CD4-positive, CD25-positive, alpha-beta regulatory T cell (primary cell): ENCODE measurements around the gene DNAJC18. TPM values are rescaled to one million over a fixed set of nuclear protein-coding genes. Genes with fewer than 3 reads are reported as not detected.
"Not testable (repeated sequence)": the region's sequence is repeated elsewhere in the genome, so short reads cannot be mapped to it uniquely, and the experiment has no call there.

Source experiments
- ATAC-seq, 2 donors: fragments of 150-1000 bp; cut with Tn5 transposase; one replicate each; pipeline ENCODE4 v1.10.0; 2021; ENCODE audit warnings: low read depth in 2 of 2, moderate number of reproducible peaks in 2 of 2, moderate library complexity in 1 of 2
- DNase-seq, 3 donors: peaks; one replicate each; pipeline versions ENCODE4 v3.0.0 to v3.0.0-alpha.2; 2012 to 2022; ENCODE audit warnings: mixed read lengths in 1 of 3
- H3K27ac ChIP-seq: one replicate; pipeline ENCODE4 v1.7.0; 2013; ENCODE audit warnings: mild to moderate bottlenecking, low read length; ENCODE audit not compliant: insufficient read depth, poor library complexity, severe bottlenecking
- H3K27me3 ChIP-seq: one replicate; pipeline ENCODE4 v1.7.0; 2013; ENCODE audit warnings: low read length; ENCODE audit not compliant: control insufficient read depth, insufficient read depth
- H3K36me3 ChIP-seq: one replicate; pipeline ENCODE4 v1.7.0; 2013; ENCODE audit warnings: mild to moderate bottlenecking, low read length, moderate library complexity; ENCODE audit not compliant: control insufficient read depth, insufficient read depth
- H3K4me1 ChIP-seq: 2 replicates; pipeline ENCODE4 v1.7.0; 2013; ENCODE audit warnings: mild to moderate bottlenecking, low read length; ENCODE audit not compliant: insufficient read depth, control insufficient read depth, poor library complexity, severe bottlenecking
- H3K4me3 ChIP-seq: one replicate; pipeline ENCODE4 v1.7.0; 2013; ENCODE audit warnings: low read depth, mild to moderate bottlenecking, low read length, moderate library complexity
- H3K9me3 ChIP-seq, 2 experiments: 1 replicate in 1 of 2; 2 replicates in 1 of 2; pipeline ENCODE4 v1.7.0; 2013; ENCODE audit warnings: low read length in 2 of 2, mild to moderate bottlenecking in 1 of 2, moderate library complexity in 1 of 2; ENCODE audit not compliant: control insufficient read depth in 2 of 2
- H3K27ac Mint-ChIP-seq, 3 donors: one replicate each; pipeline ENCODE4 v1.8.0; 2020 to 2022; ENCODE audit warnings: mild to moderate bottlenecking in 3 of 3, mixed read lengths in 3 of 3, moderate library complexity in 2 of 3
- H3K27me3 Mint-ChIP-seq: one replicate; pipeline ENCODE4 v1.8.0; 2022; ENCODE audit warnings: mild to moderate bottlenecking, mixed read lengths
- H3K36me3 Mint-ChIP-seq: one replicate; pipeline ENCODE4 v1.8.0; 2020; ENCODE audit warnings: mixed read lengths
- H3K4me1 Mint-ChIP-seq, 4 donors: one replicate each; pipeline ENCODE4 v1.8.0; 2020 to 2022; ENCODE audit warnings: mixed read lengths in 4 of 4, mild to moderate bottlenecking in 1 of 4
- H3K4me3 Mint-ChIP-seq, 4 donors: one replicate each; pipeline ENCODE4 v1.8.0; 2020 to 2022; ENCODE audit warnings: mild to moderate bottlenecking in 4 of 4, mixed read lengths in 4 of 4, moderate library complexity in 3 of 4
- H3K9me3 Mint-ChIP-seq, 7 donors: one replicate each; pipeline ENCODE4 v1.8.0; 2020 to 2022; ENCODE audit warnings: mixed read lengths in 7 of 7, mild to moderate bottlenecking in 3 of 7, moderate library complexity in 2 of 7
- polyA plus RNA-seq, 4 donors: library from polyadenylated mRNA; unstranded; fragments of 300-500 nt; fragmentation: Illumina TruSeq; gene quantifications; one replicate each; pipeline ENCODE4 v1.2.3, GENCODE V29; 2021
- total RNA-seq: library from RNA; stranded (reverse); gene quantifications from one replicate; pipeline ENCODE4 v1.2.3, GENCODE V29; 2022

DNAJC18 gene
- total and polyA plus RNA-seq, 5 donors from 2014 or later: 4.0 to 9.0 (median 5.6) TPM

DNA sequence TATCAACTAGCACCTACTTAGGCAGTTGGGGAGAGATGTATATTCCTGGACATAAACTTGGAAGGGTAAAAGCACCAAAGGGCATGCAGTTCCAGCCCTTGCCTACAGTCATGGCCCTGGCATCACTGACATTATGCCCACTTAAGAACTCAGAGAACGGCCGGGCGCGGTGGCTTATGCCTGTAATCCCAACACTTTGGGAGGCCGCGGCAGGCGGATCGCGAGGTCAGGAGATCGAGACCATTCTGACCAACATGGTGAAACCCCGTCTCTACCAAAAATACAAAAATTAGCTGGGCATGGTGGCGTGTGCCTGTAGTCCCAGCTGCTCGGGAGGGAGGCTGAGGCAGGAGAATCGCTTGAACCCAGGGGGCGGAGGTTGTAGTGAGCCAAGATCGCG is 1.1 kb upstream of the DNAJC18 start:
- H3K4me3 Mint-ChIP-seq: peak overlapping the region in 2 of 4 donors; percentile 2 to 90
- not testable (repeated sequence) for ATAC-seq, DNase-seq, H3K9me3 Mint-ChIP-seq, H3K36me3 ChIP-seq, H3K27me3 Mint-ChIP-seq, H3K4me3 ChIP-seq, H3K27ac ChIP-seq, H3K36me3 Mint-ChIP-seq, H3K27me3 ChIP-seq, H3K9me3 ChIP-seq
- H3K27ac Mint-ChIP-seq: peak overlapping the region in 2 of 3 donors; percentile 99 to 100
- peaks cover 47% of the 10 kb centered on the region for H3K4me1 ChIP-seq
- peaks cover 25 to 54% (median 38%) of the 10 kb centered on the region in 4 donors for H3K4me1 Mint-ChIP-seq

DNA sequence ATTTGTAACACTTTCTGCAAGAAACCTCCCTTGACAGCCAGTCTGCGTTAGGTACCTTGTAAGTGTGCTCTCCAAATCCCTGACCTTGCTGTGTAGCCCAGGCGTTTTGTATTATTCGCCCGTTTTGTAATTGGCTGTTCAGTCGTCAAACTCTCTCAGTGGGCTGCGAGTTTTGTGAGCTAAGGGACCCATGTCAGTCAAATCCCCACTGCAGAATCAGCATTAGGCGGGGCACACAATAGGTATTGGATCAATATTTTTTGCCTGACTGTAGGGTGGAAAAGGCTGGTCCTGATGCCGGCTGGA is 665 bp downstream of the DNAJC18 start:
- no peak for ATAC-seq
- H3K4me1 Mint-ChIP-seq: peaks cover 24 to 41% (median 33%) of the 10 kb centered on the region in 4 donors

DNA sequence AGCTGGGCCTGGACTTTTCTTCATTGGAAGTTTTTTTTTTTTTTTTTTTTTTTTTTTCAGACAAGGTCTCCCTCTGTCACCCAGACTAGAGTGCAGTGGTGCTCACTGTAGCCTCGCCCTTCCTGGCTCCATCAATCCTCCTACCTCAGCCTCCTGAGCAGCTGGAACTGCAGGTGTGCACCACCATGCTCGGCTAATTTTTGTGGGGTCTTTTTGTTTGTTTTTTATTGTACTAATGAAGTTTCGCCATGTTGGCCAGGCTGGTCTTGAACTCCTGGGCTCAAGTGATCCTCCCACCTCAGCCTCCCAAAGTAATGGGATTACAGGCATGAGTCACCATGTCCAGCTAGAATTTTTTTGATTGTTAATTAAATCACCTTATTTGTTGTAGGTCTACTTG is 3.6 kb downstream of the DNAJC18 start:
- Mint-ChIP-seq H3K4me3 (no peak overlapping the region), H3K9me3 (no peaks in the 10 kb centered on the region), H3K36me3 (peaks cover 7% of the 10 kb centered on the region), H3K27me3 (no peaks in the 10 kb centered on the region), H3K4me1 (peaks cover 23 to 35% (median 31%) of the 10 kb centered on the region in 4 donors), H3K27ac (no peak overlapping the region)
- no peaks in the 10 kb centered on the region for H3K36me3 ChIP-seq
- no peaks in the 10 kb centered on the region for H3K9me3 ChIP-seq
- no peaks in the 10 kb centered on the region for H3K27me3 ChIP-seq
- ATAC-seq (no peak), DNase-seq (no peak)
- no peak overlapping the region for H3K4me3 ChIP-seq
- H3K27ac ChIP-seq: no peak overlapping the region
- peaks cover 34% of the 10 kb centered on the region for H3K4me1 ChIP-seq

More for the DNA sequence above, 665 bp downstream of the DNAJC18 start:
- no peaks in the 10 kb centered on the region for H3K27me3 Mint-ChIP-seq
- Histone ChIP-seq H3K27ac (peak overlapping the region; percentile 99), H3K4me1 (peaks cover 39% of the 10 kb centered on the region), H3K9me3 (no peaks in the 10 kb centered on the region), H3K36me3 (no peaks in the 10 kb centered on the region), H3K27me3 (no peaks in the 10 kb centered on the region), H3K4me3 (peak overlapping the region; percentile 61)
- no peak for DNase-seq
- H3K27ac Mint-ChIP-seq: peak overlapping the region; percentile 86 to 100 (median 99)
- H3K36me3 Mint-ChIP-seq: peaks cover 7% of the 10 kb centered on the region
- H3K4me3 Mint-ChIP-seq: peak overlapping the region; percentile 90 to 99 (median 98)
- no peaks in the 10 kb centered on the region for H3K9me3 Mint-ChIP-seq

DNA sequence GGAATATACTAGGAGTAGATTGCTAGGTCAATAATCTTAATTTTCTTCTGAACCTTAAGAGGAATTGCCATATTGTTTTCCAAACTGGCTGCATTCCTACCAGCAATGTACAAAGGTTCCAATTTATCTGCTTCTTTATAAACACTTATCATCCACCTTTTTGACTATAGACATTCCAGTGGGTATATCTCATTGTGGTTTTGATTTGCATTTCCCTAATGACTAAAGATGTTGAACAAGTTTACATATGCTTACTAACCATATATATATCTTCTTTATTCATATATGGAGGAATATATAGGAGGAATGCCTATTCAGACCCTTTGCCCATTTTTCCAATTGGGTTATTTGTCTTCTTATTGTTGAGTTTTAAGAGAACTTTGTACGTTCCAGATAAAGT is 7.6 kb downstream of the DNAJC18 start:
- Histone ChIP-seq H3K9me3 (no peaks in the 10 kb centered on the region), H3K27me3 (no peaks in the 10 kb centered on the region), H3K27ac (no peak overlapping the region), H3K4me3 (no peak overlapping the region), H3K36me3 (peaks cover 6% of the 10 kb centered on the region), H3K4me1 (peaks cover 7% of the 10 kb centered on the region)
- no peak for ATAC-seq
- no peaks in the 10 kb centered on the region for H3K27me3 Mint-ChIP-seq
- peak overlapping the region in 1 of 3 donors; percentile 1 for H3K27ac Mint-ChIP-seq
- peaks cover 12 to 24% (median 14%) of the 10 kb centered on the region in 4 donors for H3K4me1 Mint-ChIP-seq
- H3K4me3 Mint-ChIP-seq: no peak overlapping the region
- DNase-seq: no peak
- no peaks in the 10 kb centered on the region for H3K36me3 Mint-ChIP-seq
- H3K9me3 Mint-ChIP-seq: no peaks in the 10 kb centered on the region

DNA sequence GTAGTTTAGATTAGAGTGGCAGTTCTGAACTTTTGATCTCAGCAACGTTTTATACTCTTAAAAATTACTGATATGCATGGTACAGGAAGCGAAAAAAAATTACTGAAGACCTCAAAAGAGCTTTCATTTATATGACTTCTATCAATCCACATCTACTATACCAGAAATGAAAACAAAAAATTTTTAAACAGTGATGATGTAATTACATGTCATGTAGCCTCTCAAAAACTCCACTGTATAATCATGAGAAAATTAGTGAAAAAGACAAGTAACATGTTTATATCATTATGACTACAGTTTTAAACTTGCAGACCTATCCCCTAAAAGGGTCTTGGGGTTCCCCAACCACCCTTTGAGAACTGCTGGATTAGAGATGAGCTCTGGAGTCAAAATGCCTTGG is 9.3 kb downstream of the DNAJC18 start:
- peaks cover 5% of the 10 kb centered on the region for H3K4me1 ChIP-seq
- DNase-seq: peak in 1 of 3 donors; percentile 32
- no peak overlapping the region for H3K4me3 ChIP-seq
- H3K4me3 Mint-ChIP-seq: no peak overlapping the region
- peaks cover 12 to 24% (median 14%) of the 10 kb centered on the region in 4 donors for H3K4me1 Mint-ChIP-seq
- no peaks in the 10 kb centered on the region for H3K27me3 ChIP-seq
- H3K36me3 Mint-ChIP-seq: no peaks in the 10 kb centered on the region
- H3K9me3 ChIP-seq: no peaks in the 10 kb centered on the region
- peak in 1 of 2 donors; percentile 60 for ATAC-seq
- H3K36me3 ChIP-seq: peaks cover 6% of the 10 kb centered on the region
- H3K27me3 Mint-ChIP-seq: no peaks in the 10 kb centered on the region
- H3K27ac ChIP-seq: peak overlapping the region; percentile 44
- no peaks in the 10 kb centered on the region for H3K9me3 Mint-ChIP-seq
- peak overlapping the region; percentile 38 to 74 (median 40) for H3K27ac Mint-ChIP-seq

DNA sequence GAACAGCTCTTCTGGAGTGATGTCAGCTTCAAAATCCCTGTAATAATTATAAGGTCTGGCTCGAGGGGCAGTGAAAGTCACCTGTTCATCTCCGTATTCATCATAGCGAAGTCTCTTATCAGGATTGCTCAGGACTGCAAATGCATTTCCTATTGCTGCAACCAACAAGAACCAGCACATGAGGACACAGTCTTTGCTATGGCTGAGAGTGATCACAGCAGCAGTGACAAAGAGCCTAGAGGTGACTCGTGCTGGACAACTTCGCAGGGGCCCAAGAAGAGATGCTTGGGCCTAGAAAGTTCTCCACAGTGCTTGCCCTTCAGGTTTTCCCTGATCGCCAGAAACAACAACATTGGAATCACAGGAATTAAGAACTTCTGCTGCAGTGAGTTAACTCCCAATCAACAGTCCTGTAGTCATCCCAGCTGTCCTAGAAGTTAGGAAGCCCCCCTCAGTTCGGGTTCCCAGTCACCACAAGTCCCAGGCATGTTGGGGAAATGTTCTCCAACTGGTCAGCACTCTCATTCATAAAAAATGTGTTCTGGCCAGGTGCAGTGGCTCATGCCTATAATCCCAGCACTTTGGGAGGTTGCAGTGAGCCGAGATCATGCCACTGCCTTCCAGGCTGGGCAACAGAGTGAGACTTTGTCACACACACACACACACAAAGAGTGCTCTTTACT is 13.0 kb downstream of the DNAJC18 start:
- Mint-ChIP-seq H3K4me1 (peaks cover 18 to 36% (median 21%) of the 10 kb centered on the region in 4 donors), H3K4me3 (no peak overlapping the region), H3K9me3 (no peaks in the 10 kb centered on the region), H3K27ac (no peak overlapping the region), H3K36me3 (peaks cover 9% of the 10 kb centered on the region), H3K27me3 (no peaks in the 10 kb centered on the region)
- DNase-seq (no peak), ATAC-seq (no peak)
- Histone ChIP-seq H3K27ac (no peak overlapping the region), H3K9me3 (no peaks in the 10 kb centered on the region), H3K4me3 (no peak overlapping the region), H3K4me1 (peaks cover 5% of the 10 kb centered on the region), H3K36me3 (peaks cover 13% of the 10 kb centered on the region), H3K27me3 (no peaks in the 10 kb centered on the region)

DNA sequence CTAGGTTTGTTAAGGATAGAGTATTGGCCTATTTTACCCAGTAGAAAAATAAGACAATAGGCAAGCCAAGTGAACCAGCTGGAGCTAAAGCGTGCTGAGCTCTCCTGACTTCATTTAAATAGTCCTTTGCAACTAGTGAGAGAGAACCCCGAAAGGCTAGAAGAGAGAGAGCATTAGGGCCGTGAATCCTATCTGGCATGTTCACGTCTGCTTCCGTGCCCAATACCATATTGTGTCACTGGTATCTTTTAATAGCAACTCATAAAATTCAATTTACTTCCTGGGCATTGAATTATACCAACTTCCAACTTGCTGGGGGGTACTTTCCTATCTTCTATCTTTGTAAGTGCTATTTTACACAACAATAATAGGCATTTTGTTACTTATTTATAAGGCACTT is 13.8 kb downstream of the DNAJC18 start:
- peaks cover 9% of the 10 kb centered on the region for H3K36me3 Mint-ChIP-seq
- H3K4me3 ChIP-seq: no peak overlapping the region
- no peak overlapping the region for H3K27ac Mint-ChIP-seq
- H3K27ac ChIP-seq: no peak overlapping the region
- H3K4me1 ChIP-seq: peaks cover 5% of the 10 kb centered on the region
- DNase-seq (no peak), ATAC-seq (no peak)
- peaks cover 14 to 31% (median 17%) of the 10 kb centered on the region in 4 donors for H3K4me1 Mint-ChIP-seq
- H3K36me3 ChIP-seq: peaks cover 13% of the 10 kb centered on the region
- no peak overlapping the region for H3K4me3 Mint-ChIP-seq
- H3K9me3 ChIP-seq: no peaks in the 10 kb centered on the region
- H3K9me3 Mint-ChIP-seq: no peaks in the 10 kb centered on the region
- no peaks in the 10 kb centered on the region for H3K27me3 ChIP-seq
- no peaks in the 10 kb centered on the region for H3K27me3 Mint-ChIP-seq

DNA sequence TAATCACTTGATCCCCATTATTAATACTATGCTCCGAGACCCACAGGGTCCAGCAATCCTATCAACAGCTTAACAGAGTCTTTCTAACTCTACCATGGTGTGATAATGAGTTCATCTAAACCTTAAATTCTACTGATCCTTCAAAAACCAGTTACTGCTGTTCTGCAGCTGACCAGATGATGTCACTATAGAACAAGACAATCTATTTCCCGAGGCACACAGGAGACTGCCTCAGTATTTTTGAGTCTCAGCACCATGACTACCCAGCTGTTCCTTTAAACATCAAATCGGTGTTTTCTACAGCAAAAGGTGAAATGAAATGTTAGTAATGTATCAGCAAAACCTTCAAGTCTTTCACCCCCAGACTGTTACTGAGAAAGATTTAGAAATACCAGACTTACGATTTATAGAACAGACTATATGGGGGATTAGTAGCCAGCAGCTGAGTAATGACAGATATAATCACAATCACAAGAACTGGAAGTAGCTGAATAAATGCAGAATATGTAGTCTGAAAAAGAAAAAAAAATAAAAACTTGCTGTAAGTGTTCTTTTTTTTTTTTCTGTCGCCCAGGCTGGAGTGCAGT is 16.9 kb downstream of the DNAJC18 start:
- Mint-ChIP-seq H3K36me3 (peaks cover 27% of the 10 kb centered on the region), H3K4me1 (peaks cover 6 to 14% (median 9%) of the 10 kb centered on the region in 4 donors), H3K27ac (peak overlapping the region; percentile 18 to 87 (median 63)), H3K9me3 (no peaks in the 10 kb centered on the region), H3K27me3 (no peaks in the 10 kb centered on the region), H3K4me3 (no peak overlapping the region)
- no peaks in the 10 kb centered on the region for H3K4me1 ChIP-seq
- peak; percentile 90 to 95 for ATAC-seq
- H3K4me3 ChIP-seq: no peak overlapping the region
- no peaks in the 10 kb centered on the region for H3K9me3 ChIP-seq
- peaks cover 16% of the 10 kb centered on the region for H3K36me3 ChIP-seq
- no peak overlapping the region for H3K27ac ChIP-seq
- DNase-seq: peak; percentile 46 to 89 (median 83)
- H3K27me3 ChIP-seq: no peaks in the 10 kb centered on the region
